CD4-positive, alpha-beta T cell treated with Interleukin-21 for 1 hour (primary cell): ENCODE data around the gene HOXC4.

Experiments
- DNase-seq: peaks from one replicate; pipeline ENCODE4 v3.0.0-alpha.2; 2020

The HOXC4 gene

DNA sequence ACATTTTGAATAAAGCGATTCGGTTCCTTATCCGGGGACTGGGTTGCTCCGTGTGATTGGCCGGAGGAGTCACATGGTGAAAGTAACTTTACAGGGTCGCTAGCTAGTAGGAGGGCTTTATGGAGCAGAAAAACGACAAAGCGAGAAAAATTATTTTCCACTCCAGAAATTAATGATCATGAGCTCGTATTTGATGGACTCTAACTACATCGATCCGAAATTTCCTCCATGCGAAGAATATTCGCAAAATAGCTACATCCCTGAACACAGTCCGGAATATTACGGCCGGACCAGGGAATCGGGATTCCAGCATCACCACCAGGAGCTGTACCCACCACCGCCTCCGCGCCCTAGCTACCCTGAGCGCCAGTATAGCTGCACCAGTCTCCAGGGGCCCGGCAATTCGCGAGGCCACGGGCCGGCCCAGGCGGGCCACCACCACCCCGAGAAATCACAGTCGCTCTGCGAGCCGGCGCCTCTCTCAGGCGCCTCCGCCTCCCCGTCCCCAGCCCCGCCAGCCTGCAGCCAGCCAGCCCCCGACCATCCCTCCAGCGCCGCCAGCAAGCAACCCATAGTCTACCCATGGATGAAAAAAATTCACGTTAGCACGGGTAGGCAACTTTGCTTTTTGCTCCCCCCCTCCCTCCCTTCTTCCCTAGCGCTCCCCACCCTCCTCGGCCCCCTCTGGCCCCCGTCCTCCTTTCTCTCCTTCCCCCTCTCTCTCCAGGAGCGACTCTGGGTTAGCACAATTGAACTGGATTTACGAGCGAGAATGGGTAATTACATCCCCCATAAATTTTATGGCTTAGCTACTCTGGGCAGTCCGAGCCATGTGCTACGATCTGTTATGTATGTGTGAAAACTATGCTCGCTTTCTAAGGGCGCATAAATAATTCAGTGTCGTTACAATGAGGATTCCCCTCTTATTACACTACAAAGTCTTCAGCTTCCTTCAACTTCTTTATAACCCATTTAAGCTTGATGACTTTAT is at the start of gene HOXC4:
Gene HOXC4, plus strand, starts transcription at position 85 of the 991 bp plus-strand sequence. Its CDS starts 88 bp downstream, at position 173.
- peak; percentile 46 for DNase-seq

DNA sequence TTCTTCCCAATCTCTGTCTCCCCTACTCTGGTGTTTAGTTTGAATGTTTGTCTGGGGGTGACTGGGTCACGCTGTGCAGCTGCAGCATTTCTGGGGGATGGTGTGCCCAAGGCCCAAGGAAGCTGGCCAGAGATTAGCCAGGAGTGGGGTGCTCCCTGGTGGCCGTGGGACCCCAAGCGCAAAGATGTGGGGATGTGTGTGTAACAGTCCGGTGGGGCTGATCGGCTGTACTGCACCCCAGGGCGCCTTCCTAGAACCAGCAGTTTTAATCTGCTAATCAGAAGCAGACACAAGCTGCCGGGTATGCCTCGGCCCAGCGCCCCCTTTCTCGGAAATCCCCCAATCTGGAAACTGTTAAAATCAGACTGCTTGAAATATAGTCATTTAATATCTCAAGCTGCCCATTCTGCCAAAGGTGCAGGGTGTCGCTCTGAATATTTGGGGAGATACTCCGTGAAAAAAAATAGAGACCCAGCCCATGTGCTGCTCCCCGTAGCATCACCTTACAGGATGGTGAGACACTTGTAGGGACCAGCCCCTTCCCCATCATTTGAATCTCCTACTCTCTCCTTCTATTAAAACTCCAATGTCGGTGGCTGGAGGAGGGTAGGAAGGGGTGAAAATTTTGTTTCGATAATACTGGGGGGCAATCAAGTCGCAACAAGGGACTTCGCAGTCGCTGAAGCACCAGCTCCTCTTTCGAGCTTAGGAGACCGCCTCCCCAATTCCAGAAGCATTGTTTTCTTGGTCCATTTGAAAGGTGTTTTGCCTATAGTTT is 49.4 kb upstream of the HOXC4 start:
- no peak for DNase-seq

DNA sequence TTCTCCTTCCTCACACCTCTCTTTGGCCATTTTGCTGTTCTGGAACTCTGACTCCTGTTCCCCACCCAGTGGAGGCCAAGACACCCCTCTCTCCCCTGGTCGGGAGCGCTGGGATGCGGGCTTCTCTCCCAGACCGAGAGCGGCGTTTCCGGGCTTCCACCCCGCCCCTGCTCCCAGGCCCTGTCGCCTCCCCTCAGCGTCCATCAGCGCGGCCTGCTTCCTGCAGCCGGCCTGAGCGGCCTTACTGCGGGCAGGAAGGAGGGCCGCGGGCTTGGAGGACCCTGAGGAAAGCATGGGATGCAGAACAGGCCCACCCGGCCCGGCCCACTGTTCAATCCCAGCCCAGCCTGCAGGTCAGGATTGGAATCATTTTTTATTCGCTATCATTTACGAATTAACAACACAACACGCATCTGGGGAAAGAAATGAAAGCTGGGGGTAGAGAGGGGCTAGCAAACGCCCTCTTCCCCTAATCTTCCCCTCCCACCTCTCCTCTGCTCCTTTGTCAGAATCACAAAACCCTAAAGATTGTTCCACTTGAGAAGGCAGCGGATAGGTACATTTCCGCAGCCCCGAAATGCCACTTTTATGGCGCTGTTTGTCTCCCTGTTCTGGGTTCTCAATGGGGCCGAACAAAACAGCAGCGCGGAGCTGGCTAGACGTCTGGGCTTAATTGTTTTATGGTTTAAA is 48.6 kb upstream of the HOXC4 start:
- no peak for DNase-seq

DNA sequence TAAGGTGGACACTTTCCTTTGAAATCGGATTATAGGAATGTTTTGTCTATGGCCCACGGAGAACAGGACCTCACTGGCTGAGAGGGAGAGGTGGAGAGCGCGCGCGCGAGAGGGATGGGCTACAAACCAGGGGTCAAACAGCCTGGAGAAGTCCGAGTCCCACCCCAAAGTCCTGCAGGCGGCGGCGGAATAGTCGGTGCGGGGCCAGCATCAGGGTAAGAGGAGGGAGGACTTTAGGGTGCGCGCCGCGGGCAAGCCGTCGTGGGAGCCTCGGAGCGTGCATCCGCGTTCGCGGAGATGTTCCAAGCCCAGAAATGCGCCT is 48.1 kb upstream of the HOXC4 start:
- no peak for DNase-seq

DNA sequence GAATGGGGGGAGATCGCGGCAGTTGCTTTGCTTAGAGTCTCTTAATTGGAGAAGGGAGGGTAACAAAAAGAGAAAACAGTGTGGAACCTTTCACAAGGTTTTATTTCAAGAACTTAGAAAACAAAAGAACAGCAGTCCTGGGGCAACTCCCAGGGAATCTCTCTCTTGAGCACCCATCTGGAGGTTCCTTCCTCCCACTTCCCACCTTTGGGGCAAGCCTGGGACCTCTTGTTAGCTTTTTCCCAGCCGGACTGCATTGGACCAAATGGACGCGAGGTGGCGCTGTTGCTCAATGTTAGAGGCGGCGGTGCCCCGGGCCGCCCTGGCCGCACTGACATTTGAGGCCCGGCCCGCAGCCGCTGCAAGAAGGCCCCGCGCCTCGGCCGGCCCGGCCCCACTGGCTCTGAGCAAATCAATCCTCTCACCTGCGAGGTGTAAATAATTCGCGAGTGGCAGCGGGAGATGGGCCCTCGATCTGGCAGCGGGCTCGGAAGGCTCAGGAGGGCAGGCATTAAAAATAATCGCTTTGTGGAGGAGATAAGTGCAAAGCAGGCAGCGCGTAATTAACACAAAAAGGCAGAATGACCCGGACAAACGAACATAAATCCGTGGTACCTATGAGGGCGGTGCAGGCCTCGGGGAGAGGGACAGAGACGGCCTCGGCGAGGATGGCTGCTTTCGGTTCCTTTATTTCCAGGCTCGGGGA is 47.6 kb upstream of the HOXC4 start:
- peak; percentile 84 for DNase-seq

DNA sequence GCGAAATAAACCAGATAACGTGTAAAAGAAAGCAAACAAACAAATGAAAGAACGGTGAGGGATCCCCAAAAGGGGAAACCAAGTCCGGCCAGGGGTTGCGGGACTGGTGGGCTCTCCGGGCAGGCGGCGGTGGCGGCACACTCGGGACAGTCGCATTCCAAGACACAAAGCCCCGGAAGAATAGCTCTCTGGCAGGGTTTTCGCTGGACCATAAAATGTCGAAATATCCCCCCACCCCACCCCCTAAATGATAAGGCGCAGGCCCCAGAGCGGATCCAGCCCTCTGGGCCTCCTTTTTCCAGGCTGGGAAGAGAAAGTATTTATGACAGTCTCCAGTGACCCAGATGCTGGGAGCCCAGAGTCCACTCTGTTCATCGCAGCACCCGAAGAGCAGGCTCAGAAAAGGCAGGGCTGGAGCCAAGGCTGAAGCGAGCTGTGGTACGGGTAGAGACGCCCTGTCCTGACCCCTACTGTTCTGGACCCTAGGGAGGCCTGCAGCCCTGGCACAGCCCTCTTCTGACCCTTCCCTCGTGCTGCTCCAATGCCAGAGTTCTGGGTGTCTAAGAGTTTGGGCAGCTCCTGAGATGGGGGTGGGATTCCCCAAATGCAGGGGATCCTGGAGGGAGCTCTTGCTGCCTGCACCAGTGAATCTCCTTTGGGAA is 46.9 kb upstream of the HOXC4 start:
- no peak for DNase-seq

DNA sequence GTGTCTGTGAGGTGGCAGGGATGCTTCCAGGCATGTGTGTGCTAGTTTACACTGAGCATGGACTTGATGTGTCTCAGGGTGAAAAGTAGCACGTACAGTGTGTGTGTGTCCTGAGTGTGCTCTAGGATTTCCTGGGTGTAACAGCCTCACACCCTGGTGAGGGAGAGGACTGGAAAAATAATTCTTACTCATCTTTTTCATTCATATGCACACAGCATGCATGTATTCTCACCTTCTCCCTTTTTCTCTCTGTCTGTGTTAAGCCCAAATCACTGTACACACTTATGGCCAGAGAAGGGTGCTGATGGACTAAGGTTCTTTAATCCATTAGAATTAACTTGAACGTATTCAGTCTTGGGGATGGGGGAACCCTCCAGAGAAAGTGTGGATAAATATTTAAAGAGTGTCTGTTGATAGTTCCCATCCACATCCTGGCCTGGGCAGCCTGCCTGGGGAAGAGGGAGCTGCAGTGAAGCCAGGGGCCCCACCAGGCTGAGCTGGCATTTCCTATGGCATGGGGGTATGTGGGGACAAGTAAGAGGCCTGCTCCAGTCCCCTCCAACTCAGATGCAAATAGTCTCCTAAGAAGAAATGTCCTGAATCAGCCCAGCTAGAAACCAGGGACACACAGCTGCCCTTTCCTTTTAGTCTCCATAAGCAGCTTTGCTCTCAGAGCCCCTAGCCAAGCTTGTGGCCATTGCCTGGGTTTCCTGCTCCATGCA is 45.9 kb upstream of the HOXC4 start:
- no peak for DNase-seq

DNA sequence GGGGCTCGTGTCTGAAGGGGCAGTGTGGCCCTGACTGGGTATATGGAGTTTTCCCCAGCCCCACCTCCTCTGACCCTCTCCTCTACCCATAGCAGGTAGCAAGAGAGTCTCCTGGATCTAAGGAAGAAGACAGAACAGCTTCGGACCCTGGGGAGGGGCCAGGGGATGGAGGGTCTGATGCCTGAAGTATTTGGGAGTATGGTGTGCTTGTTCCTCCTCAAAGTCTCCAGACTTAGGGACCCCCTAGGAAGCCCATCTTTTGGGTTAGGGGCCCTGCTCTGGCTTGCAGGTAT is 45.4 kb upstream of the HOXC4 start:
- no peak for DNase-seq

DNA sequence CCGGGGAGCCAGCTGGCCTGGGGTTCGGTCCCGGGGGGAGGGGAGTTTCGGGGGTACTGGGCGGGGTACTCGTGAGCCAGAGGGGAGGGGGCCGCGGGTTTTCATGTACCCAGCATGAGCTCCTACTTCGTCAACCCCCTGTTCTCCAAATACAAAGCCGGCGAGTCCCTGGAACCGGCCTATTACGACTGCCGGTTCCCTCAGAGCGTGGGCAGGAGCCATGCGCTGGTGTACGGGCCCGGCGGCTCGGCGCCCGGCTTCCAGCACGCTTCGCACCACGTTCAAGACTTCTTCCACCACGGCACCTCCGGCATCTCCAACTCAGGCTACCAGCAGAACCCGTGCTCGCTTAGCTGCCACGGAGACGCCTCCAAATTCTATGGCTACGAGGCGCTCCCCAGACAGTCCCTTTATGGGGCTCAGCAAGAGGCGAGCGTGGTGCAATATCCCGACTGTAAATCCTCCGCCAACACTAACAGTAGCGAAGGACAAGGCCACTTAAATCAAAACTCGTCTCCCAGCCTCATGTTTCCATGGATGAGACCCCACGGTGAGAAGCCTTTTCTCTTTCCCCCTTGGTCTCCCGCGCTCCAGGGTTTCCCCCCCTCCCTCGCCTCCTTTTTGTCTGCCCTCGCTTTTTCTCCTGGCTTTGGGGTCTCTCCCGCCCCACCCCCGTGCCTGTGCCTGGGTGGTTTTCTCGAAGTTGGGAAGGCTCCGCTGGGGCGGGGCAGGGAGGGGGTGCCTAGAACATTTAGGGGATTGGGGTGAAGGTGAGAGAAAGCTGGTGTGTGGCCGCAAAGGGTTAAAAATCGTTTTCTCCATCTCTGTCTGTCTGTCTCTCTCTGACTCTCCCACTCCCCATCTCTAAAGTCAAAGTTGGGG is 44.2 kb upstream of the HOXC4 start:
- DNase-seq = no peak

DNA sequence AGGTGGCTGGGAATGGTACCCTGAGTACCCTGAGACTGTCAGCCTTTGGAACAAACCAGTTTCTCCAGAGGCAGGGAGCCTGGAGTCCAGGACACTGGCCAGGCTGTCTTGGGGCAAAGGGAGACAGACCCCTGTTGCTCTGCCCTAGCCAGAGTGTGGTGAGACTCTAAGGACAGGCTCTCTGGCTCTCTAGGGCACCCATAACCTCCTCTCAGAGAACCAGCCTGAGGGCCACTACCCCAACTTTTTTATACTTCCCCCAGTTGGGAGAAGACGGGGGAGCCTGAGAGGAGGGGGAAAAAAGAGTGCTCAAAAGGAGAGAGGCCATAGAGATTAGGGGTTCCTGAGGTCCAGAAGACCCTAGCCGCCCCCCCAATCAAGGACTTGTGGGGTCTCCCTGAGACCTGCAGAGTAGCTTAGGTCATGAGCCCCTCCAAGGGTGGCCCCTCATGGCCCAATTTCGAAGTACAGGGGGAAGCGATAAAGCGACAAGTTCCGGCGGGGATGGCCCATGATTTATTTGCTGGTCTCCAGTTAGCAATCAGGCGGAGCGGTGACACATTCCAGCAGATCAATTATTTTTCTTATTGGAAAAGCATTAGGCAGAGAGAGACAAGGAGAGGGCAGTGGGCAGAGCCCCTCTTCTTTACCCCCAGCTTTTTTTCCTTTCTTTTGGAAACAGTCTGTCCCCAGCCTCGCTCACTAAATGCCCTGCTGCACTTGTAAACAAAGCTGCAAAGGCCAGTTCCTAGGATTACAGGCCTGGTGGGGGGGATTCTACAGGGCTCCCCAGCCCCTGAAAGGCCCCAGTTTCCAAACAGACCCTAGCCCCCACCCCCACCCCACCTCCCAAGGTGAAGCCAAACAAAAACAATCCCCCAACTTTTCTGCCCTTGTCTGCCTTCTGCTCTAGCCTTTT is 43.3 kb upstream of the HOXC4 start:
- DNase-seq = no peak

DNA sequence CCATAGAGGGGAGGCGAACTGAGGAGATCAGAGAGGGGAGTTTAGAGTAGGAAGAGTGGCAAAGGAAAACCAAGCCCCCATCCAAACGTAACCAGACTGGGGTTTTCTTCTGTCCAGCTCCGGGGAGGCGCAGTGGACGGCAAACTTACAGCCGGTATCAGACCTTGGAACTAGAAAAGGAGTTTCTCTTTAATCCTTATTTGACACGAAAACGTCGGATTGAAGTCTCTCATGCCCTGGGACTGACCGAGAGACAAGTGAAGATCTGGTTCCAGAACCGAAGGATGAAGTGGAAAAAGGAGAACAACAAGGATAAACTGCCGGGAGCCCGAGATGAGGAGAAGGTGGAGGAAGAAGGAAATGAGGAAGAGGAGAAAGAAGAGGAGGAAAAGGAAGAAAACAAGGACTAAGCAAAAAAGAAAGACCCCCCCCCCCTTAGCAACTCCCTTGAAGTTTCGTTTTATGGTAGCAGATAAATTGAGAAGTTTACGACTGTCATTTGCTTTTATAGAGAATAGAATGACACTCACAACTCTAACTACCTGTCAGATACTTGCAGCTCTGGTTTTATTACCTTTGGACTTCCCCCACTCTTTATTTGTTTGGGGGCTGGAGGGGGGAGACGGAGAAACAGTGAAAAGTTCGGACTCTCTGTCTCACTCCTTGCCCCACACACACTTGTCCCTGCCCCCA is 42.5 kb upstream of the HOXC4 start:
- DNase-seq = no peak

DNA sequence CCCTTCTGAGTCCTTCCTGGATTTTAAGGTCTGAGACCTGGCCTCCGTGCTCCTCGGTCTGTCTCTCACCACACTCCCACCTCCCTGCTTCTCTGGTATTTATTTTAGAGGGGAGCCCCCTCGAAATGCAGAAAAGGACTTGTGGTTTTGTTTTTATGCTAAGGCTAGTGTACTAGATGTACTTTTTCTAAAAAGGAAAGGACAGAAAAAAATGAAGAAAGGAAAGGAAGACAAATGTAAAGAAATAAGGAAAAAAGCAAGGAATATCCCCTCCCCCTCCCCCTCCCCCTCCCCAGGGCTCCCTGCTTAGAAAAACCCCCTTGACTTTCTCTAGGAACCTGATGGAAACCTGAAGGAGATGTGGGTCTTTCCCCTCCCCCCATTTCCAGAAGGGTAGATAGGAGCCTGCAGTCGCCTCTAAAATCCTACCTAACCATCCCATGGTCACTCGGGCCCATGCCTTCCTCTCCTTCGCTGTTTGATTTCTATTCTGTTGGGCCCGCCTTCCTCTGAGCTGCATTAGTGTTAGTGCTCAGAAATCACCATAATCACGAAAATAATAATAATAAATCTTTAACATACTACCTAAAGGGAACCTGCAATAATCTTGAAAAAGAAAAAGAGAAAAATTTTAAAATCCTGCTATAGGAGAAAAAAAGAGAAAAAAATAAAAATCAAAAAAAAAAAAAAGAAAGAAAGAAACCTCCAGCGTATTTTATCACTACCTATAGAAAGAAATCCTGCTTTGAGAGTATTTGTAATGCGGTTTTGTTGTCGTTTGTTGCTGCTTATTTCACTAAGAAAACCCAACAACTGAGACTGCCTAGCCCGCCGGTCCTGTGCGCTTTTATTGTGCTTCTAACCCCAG is 41.7 kb upstream of the HOXC4 start:
- DNase-seq = no peak

DNA sequence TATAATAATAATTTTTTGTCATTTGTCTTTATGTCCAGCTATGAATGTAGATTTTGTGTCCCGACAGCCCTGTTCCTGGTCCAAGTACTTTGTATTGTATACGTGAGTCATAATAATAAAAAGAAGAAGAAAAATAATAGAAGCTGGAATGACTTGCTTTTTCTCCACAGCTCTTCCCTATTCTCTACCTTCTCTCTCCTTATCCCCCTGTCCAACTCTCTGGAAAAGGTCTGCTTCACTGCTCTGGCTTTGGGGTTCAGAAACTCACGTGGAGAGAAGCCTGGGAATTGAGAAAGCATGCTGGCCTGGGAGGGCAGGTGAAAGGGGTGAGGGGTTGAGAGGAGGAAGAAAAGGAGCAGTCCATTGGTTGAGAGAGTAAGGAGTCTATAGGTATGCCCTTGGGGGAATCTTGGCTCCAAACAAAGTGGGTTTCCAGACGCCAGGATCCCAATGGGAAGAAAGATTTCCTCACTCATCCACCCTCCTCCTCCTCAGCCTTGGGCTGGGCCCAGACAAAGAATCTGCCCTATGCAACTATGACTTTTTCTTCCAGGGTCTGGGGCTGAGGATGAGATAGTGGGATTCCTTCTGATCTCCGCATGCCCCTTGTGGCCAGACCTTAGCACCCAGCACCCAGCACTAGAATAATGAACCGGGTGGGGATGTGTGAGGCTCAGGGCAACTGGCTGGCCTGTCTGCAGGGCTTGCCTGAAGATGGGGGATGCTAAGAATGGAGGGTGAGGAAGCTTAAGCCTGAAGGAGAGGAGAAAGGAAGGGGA is 40.8 kb upstream of the HOXC4 start:
- DNase-seq = no peak

DNA sequence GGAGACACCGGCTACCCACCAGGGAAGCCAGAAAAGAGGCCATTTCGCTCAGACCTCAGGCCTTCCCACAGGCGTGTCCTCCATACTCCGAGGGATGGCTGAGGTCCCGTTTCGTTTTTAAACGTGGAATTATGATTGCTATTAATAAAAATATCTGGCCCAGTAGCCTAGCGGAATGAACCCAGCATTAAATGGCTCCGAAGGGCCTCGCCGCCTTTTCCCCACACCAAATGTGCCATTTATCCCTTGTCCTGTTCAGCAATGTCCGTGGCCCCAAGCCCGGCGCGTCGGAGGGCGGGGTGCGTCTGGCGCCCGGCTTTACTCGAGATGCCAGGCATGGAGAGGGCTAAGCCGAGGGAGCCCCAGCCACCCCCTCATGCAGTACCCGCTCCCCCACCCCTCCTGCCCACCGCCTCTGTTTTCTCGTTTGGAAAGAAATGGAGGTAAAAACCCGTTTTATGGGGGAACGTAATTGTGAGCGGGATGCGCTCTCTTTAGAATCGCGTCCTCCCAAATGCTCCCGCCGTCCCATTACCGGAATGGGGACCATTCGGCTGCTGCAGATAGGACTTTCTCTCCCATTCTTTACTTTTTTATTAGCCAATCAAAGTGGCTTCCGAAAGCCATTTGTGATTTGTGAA is 39.1 kb upstream of the HOXC4 start:
- no peak for DNase-seq

DNA sequence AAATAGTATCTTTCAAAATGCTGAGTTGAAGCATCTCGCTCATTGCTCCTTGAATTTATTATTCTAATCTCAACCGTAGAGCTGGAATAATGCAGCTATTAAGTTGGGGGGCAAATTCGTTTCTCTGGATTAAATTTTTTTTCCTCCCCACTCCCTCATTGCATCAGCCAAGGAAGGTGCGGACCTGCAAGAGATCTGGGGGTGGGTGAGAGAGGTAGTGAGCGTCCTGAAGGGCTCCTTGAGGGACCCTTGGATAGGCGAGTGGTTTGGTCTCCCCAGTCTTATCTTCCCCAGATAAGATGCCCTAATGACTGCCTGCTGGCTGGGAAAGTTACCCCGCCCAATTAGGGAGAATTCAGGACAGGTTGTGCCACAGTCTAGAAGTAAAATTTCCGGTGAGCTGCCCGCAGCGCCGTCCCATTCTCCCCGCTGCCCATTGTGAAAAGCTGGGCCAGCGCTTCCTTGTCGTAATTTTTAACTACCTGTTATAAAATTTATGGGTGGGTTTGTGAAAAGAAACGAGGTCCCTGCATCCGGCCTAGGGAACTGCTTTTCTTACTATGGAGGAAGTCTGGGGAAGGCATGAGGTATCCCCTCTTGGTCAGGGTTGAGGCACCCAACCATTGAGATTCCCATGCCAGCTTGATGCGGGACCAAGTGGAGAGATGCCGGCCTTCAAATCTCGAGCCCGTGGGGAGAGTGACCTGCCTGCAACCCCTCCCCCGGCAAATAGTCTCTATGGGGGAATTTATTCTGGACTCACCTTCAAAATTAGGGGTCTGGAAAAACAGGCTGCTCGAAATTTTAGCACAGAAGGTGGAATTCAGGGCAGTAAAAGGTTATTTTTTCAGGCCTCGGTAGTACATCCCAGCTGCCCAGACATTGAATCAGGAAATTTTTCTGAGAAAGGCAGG is 38.4 kb upstream of the HOXC4 start:
- DNase-seq = no peak
